DMS 273 treated with DMSO at 0.1 percent for 48 hours (cell line): ENCODE data around the gene PITX1.

ENCODE experiments used
- DNase-seq: peaks from one replicate; lab custom pipeline; 2025; lab: John Stamatoyannopoulos, UW

Gene PITX1

GRCh38 chr5:135041726-135042125 lies 7.7 kb upstream of the PITX1 start:
- no peak for DNase-seq

- no peak for DNase-seq
Measured at GRCh38 chr5:135041145-135041587, 7.1 kb upstream of the PITX1 start.

GRCh38 chr5:135040333-135041144 lies 6.5 kb upstream of the PITX1 start:
- no peak for DNase-seq

- no peak for DNase-seq
Measured at GRCh38 chr5:135040034-135040332, 6.0 kb upstream of the PITX1 start.

GRCh38 chr5:135039271-135040033 lies 5.4 kb upstream of the PITX1 start:
- DNase-seq, result no peak

- no peak for DNase-seq
Measured at GRCh38 chr5:135038813-135039270, 4.8 kb upstream of the PITX1 start.

- DNase-seq, result no peak
Measured at GRCh38 chr5:135038205-135038812, 4.3 kb upstream of the PITX1 start.

- DNase-seq, result no peak
Measured at GRCh38 chr5:135037519-135038204, 3.6 kb upstream of the PITX1 start.

- DNase-seq, result no peak
Measured at GRCh38 chr5:135036405-135036804, 2.4 kb upstream of the PITX1 start.

GRCh38 chr5:135035678-135036030 lies 1.6 kb upstream of the PITX1 start:
- DNase-seq, result no peak

GRCh38 chr5:135034963-135035677 lies 1.1 kb upstream of the PITX1 start:
- DNase-seq, result no peak

- DNase-seq, result peak; percentile 51
Measured at GRCh38 chr5:135034236-135034962, 371 bp upstream of the PITX1 start.

GRCh38 chr5:135032999-135033861 lies 798 bp downstream of the PITX1 start:
- DNase-seq, result no peak

- no peak for DNase-seq
Measured at GRCh38 chr5:135032695-135032998, 1.4 kb downstream of the PITX1 start.

- DNase-seq, result no peak
Measured at GRCh38 chr5:135031813-135032694, 2.0 kb downstream of the PITX1 start.

GRCh38 chr5:135030956-135031812 lies 2.8 kb downstream of the PITX1 start:
- no peak for DNase-seq

- no peak for DNase-seq
Measured at GRCh38 chr5:135030123-135030955, 3.7 kb downstream of the PITX1 start.
